GM23338 (cell line): ENCODE data around the gene PGS1. TPM values are rescaled to one million over a fixed set of nuclear protein-coding genes. Genes with fewer than 3 reads are reported as not detected.

ENCODE experiments used
- ATAC-seq: fragments of 200-7000 bp; cut with Tn5 transposase; 3 replicates; pipeline ENCODE4 v1.9.1; 2020
- DNase-seq: peaks from one replicate; pipeline ENCODE4 v3.0.0-alpha.2; 2015; ENCODE audit warnings: low spot score
- H2AFZ ChIP-seq: fragments of 200-600 bp; sonication (generic); 2 replicates; pipeline ENCODE4 v1.8.0; 2016; ENCODE audit warnings: antibody characterized with exemption, mild to moderate bottlenecking, moderate library complexity
- H3F3A ChIP-seq: fragments of 200-600 bp; sonication (generic); replicated peaks from 2 replicates; pipeline ENCODE4 v1.8.0; 2017; ENCODE audit warnings: antibody characterized with exemption, mixed run types, low read depth
- H3K27ac ChIP-seq: fragments of 200-600 bp; sonication (generic); 2 replicates; pipeline ENCODE4 v1.6.1; 2016; ENCODE audit warnings: low read depth
- H3K27me3 ChIP-seq: fragments of 200-600 bp; sonication (generic); 2 replicates; pipeline ENCODE4 v1.8.0; 2016; ENCODE audit warnings: mild to moderate bottlenecking, mixed run types, moderate library complexity; ENCODE audit not compliant: insufficient read depth
- H3K36me3 ChIP-seq: fragments of 200-600 bp; sonication (generic); 2 replicates; pipeline ENCODE4 v1.8.0; 2016; ENCODE audit warnings: mild to moderate bottlenecking; ENCODE audit not compliant: insufficient read depth
- H3K4me1 ChIP-seq: fragments of 200-600 bp; sonication (generic); 2 replicates; pipeline ENCODE4 v1.8.0; 2016; ENCODE audit warnings: mild to moderate bottlenecking, moderate library complexity; ENCODE audit not compliant: insufficient read depth
- H3K4me2 ChIP-seq: fragments of 200-600 bp; sonication (generic); 2 replicates; pipeline ENCODE4 v1.7.1; 2017; ENCODE audit warnings: mixed run types
- H3K4me3 ChIP-seq: fragments of 200-600 bp; sonication (generic); 2 replicates; pipeline ENCODE4 v1.6.1; 2016; ENCODE audit warnings: mixed run types
- H3K79me2 ChIP-seq: fragments of 200-600 bp; sonication (generic); replicated peaks from 2 replicates; pipeline ENCODE4 v1.8.0; 2017; ENCODE audit warnings: mild to moderate bottlenecking; ENCODE audit not compliant: insufficient read depth
- H3K9me2 ChIP-seq: fragments of 200-600 bp; sonication (generic); 2 replicates; pipeline ENCODE4 v1.8.0; 2017; ENCODE audit not compliant: insufficient read depth
- H4K20me1 ChIP-seq: fragments of 200-600 bp; sonication (generic); replicated peaks from 2 replicates; pipeline ENCODE4 v1.8.0; 2017; ENCODE audit warnings: mild to moderate bottlenecking; ENCODE audit not compliant: insufficient read depth
- H3K27ac Mint-ChIP-seq: 2 replicates; pipeline ENCODE4 v1.8.0; 2020; ENCODE audit warnings: inconsistent platforms, mild to moderate bottlenecking, moderate library complexity, mixed read lengths
- H3K27me3 Mint-ChIP-seq: 3 replicates; pipeline ENCODE4 v1.8.0; 2022; ENCODE audit warnings: low read depth, mild to moderate bottlenecking, moderate library complexity, mixed read lengths, inconsistent platforms; ENCODE audit not compliant: insufficient read depth, poor library complexity
- H3K36me3 Mint-ChIP-seq: 3 replicates; pipeline ENCODE4 v1.8.0; 2021; ENCODE audit warnings: low read depth, mild to moderate bottlenecking, inconsistent platforms, moderate library complexity, mixed read lengths
- H3K4me1 Mint-ChIP-seq: 3 replicates; pipeline ENCODE4 v1.8.0; 2020; ENCODE audit warnings: mild to moderate bottlenecking, inconsistent platforms, mixed read lengths
- H3K4me3 Mint-ChIP-seq: 3 replicates; pipeline ENCODE4 v1.8.0; 2021; ENCODE audit warnings: moderate library complexity, mild to moderate bottlenecking, inconsistent platforms, mixed read lengths
- H3K9me3 Mint-ChIP-seq: 3 replicates; pipeline ENCODE4 v1.8.0; 2020; ENCODE audit warnings: moderate library complexity, mild to moderate bottlenecking, inconsistent platforms, mixed read lengths
- EZH2 ChIP-seq: fragments of 200-600 bp; sonication (generic); IDR thresholded peaks from one replicate; pipeline ENCODE4 v1.8.0; 2017; ENCODE audit warnings: antibody characterized with exemption, mild to moderate bottlenecking, low read depth; ENCODE audit not compliant: unreplicated experiment
- JUNB ChIP-seq: IDR thresholded peaks from one replicate; pipeline ENCODE4 v1.6.1; 2016; ENCODE audit warnings: antibody characterized with exemption; ENCODE audit not compliant: unreplicated experiment
- STAT1 ChIP-seq: IDR thresholded peaks from one replicate; pipeline ENCODE4 v1.6.1; 2016; ENCODE audit warnings: antibody characterized with exemption; ENCODE audit not compliant: unreplicated experiment
- ZNF114 ChIP-seq: fragments of 250-450 bp; sonication (Bioruptor Pico); IDR thresholded peaks from 2 replicates; pipeline ENCODE4 v1.5.0; 2020; ENCODE audit warnings: mild to moderate bottlenecking, moderate library complexity
- polyA plus RNA-seq: library from polyadenylated mRNA; unstranded; fragments of >200 nt; fragmentation: Nextera tagmentation; extraction: Ambion mirVana; gene quantifications from 2 replicates; pipeline ENCODE4 v1.2.1, GENCODE V29; 2016
- total RNA-seq: library from RNA; depleted of rRNA; stranded (reverse); fragments of >200 nt; shearing (Covaris generic); gene quantifications from 2 replicates; pipeline ENCODE4 v1.2.3, GENCODE V29; 2014
- TF ChIP-seq, protein P1 (sequence below): fragments of 250-450 bp; sonication (Bioruptor Pico); IDR thresholded peaks from 2 replicates; pipeline ENCODE4 v1.5.0; 2020; ENCODE audit warnings: mild to moderate bottlenecking, moderate library complexity
- TF ChIP-seq, protein P2 (sequence below): IDR thresholded peaks from one replicate; pipeline ENCODE4 v1.6.1; 2018; ENCODE audit warnings: antibody characterized with exemption; ENCODE audit not compliant: unreplicated experiment
- TF ChIP-seq, protein P3 (sequence below), 2 experiments: fragments of 200-600 bp in 1 of 2; sonication (generic) in 1 of 2; conservative IDR thresholded peaks; 2 replicates each; pipeline versions ENCODE4 v1.5.1 to v1.6.1; 2016 to 2017; ENCODE audit warnings: antibody characterized with exemption in 2 of 2, low read depth in 2 of 2, mild to moderate bottlenecking in 2 of 2, moderate library complexity in 1 of 2
- TF ChIP-seq, protein P4 (sequence below): IDR thresholded peaks from 2 replicates; pipeline ENCODE4 v1.6.1; 2016; ENCODE audit warnings: antibody characterized with exemption

The PGS1 gene
- total and polyA plus RNA-seq, 2 experiments from 2014 or later: 43.9 to 67.1 TPM

DNA sequence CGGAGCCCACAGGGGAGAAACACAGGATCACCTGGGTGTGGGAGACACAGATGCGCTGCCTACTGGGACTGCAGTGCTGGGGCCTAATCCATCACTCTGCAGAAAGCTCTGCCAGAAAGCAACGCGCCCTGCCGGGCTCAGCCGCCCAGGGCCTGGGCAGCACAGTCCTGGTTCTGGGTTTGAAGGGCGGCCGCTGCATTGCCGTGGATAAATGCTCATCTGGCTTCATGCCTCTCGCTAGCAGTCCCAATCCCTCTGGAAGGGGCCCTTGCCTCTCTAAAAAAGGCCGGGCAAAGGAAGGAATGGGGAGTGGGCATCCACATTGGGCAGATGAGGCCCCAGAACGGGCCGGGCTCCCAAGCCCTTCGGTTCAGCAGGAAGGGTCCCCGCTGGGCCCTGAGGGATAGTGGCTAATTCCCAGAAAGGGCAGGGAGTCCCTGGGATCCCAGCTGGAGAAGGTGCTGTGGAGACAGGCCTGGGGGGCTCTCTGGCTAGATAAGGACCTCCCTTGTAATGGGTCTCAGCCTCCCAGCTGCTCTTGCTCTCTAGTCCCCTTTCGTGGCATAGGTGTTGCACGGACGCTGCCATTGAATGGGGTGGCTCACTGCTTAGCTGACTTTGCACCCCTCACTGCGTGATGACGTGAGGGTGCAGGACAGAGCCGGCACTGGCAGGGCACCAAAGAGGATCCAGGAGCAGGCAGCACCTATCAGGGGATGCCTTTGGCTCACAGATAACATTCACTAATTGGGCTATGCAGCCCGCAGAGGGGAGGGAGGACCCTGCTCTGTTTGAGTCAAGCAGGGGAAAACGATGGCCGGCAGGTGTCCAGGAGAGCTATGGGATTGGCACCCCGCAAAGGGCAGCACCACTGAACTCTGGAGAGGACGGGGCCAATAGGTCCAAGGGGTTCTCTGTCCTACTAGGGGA lies 88.6 kb downstream of the PGS1 start:
- H3K9me3 Mint-ChIP-seq: peaks cover 22% of the 10 kb centered on the region
- H3K27ac Mint-ChIP-seq: no peak overlapping the region

More for the DNA sequence above, 88.6 kb downstream of the PGS1 start:
- no peak for ATAC-seq
- H3K36me3 ChIP-seq: no peaks in the 10 kb centered on the region; the same call in 1 of the 2 replicates
- no peaks in the 10 kb centered on the region for H3K27me3 ChIP-seq
- Mint-ChIP-seq H3K36me3 (no peaks in the 10 kb centered on the region), H3K27me3 (peaks cover 7% of the 10 kb centered on the region), H3K4me3 (no peak overlapping the region), H3K4me1 (0 out of 3 replicates have a peak, but pooled peaks cover 5% of the 10 kb centered on the region)
- no peaks in the 10 kb centered on the region for H3K9me2 ChIP-seq
- no peaks in the 10 kb centered on the region for H3K4me1 ChIP-seq
- H3K4me2 ChIP-seq: no peak overlapping the region
- DNase-seq: no peak
- H3K79me2 ChIP-seq: no peaks in the 10 kb centered on the region
- H3K4me3 ChIP-seq: no peak overlapping the region
- H3K27ac ChIP-seq: no peak overlapping the region
- TF ChIP-seq EZH2: no peak
- TF ChIP-seq, protein P1, sequence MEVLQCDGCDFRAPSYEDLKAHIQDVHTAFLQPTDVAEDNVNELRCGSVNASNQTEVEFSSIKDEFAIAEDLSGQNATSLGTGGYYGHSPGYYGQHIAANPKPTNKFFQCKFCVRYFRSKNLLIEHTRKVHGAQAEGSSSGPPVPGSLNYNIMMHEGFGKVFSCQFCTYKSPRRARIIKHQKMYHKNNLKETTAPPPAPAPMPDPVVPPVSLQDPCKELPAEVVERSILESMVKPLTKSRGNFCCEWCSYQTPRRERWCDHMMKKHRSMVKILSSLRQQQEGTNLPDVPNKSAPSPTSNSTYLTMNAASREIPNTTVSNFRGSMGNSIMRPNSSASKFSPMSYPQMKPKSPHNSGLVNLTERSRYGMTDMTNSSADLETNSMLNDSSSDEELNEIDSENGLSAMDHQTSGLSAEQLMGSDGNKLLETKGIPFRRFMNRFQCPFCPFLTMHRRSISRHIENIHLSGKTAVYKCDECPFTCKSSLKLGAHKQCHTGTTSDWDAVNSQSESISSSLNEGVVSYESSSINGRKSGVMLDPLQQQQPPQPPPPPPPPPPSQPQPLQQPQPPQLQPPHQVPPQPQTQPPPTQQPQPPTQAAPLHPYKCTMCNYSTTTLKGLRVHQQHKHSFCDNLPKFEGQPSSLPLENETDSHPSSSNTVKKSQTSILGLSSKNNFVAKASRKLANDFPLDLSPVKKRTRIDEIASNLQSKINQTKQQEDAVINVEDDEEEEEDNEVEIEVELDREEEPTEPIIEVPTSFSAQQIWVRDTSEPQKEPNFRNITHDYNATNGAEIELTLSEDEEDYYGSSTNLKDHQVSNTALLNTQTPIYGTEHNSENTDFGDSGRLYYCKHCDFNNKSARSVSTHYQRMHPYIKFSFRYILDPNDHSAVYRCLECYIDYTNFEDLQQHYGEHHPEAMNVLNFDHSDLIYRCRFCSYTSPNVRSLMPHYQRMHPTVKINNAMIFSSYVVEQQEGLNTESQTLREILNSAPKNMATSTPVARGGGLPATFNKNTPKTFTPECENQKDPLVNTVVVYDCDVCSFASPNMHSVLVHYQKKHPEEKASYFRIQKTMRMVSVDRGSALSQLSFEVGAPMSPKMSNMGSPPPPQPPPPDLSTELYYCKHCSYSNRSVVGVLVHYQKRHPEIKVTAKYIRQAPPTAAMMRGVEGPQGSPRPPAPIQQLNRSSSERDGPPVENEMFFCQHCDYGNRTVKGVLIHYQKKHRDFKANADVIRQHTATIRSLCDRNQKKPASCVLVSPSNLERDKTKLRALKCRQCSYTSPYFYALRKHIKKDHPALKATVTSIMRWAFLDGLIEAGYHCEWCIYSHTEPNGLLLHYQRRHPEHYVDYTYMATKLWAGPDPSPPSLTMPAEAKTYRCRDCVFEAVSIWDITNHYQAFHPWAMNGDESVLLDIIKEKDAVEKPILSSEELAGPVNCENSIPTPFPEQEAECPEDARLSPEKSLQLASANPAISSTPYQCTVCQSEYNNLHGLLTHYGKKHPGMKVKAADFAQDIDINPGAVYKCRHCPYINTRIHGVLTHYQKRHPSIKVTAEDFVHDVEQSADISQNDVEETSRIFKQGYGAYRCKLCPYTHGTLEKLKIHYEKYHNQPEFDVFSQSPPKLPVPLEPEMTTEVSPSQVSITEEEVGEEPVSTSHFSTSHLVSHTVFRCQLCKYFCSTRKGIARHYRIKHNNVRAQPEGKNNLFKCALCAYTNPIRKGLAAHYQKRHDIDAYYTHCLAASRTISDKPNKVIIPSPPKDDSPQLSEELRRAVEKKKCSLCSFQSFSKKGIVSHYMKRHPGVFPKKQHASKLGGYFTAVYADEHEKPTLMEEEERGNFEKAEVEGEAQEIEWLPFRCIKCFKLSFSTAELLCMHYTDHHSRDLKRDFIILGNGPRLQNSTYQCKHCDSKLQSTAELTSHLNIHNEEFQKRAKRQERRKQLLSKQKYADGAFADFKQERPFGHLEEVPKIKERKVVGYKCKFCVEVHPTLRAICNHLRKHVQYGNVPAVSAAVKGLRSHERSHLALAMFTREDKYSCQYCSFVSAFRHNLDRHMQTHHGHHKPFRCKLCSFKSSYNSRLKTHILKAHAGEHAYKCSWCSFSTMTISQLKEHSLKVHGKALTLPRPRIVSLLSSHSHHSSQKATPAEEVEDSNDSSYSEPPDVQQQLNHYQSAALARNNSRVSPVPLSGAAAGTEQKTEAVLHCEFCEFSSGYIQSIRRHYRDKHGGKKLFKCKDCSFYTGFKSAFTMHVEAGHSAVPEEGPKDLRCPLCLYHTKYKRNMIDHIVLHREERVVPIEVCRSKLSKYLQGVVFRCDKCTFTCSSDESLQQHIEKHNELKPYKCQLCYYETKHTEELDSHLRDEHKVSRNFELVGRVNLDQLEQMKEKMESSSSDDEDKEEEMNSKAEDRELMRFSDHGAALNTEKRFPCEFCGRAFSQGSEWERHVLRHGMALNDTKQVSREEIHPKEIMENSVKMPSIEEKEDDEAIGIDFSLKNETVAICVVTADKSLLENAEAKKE: no peak
- TF ChIP-seq, protein P2, sequence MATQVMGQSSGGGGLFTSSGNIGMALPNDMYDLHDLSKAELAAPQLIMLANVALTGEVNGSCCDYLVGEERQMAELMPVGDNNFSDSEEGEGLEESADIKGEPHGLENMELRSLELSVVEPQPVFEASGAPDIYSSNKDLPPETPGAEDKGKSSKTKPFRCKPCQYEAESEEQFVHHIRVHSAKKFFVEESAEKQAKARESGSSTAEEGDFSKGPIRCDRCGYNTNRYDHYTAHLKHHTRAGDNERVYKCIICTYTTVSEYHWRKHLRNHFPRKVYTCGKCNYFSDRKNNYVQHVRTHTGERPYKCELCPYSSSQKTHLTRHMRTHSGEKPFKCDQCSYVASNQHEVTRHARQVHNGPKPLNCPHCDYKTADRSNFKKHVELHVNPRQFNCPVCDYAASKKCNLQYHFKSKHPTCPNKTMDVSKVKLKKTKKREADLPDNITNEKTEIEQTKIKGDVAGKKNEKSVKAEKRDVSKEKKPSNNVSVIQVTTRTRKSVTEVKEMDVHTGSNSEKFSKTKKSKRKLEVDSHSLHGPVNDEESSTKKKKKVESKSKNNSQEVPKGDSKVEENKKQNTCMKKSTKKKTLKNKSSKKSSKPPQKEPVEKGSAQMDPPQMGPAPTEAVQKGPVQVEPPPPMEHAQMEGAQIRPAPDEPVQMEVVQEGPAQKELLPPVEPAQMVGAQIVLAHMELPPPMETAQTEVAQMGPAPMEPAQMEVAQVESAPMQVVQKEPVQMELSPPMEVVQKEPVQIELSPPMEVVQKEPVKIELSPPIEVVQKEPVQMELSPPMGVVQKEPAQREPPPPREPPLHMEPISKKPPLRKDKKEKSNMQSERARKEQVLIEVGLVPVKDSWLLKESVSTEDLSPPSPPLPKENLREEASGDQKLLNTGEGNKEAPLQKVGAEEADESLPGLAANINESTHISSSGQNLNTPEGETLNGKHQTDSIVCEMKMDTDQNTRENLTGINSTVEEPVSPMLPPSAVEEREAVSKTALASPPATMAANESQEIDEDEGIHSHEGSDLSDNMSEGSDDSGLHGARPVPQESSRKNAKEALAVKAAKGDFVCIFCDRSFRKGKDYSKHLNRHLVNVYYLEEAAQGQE: no peak
- no peak for TF ChIP-seq ZNF114 (CRISPR knock-in tag)
- TF ChIP-seq JUNB: no peak
- TF ChIP-seq, protein P3, sequence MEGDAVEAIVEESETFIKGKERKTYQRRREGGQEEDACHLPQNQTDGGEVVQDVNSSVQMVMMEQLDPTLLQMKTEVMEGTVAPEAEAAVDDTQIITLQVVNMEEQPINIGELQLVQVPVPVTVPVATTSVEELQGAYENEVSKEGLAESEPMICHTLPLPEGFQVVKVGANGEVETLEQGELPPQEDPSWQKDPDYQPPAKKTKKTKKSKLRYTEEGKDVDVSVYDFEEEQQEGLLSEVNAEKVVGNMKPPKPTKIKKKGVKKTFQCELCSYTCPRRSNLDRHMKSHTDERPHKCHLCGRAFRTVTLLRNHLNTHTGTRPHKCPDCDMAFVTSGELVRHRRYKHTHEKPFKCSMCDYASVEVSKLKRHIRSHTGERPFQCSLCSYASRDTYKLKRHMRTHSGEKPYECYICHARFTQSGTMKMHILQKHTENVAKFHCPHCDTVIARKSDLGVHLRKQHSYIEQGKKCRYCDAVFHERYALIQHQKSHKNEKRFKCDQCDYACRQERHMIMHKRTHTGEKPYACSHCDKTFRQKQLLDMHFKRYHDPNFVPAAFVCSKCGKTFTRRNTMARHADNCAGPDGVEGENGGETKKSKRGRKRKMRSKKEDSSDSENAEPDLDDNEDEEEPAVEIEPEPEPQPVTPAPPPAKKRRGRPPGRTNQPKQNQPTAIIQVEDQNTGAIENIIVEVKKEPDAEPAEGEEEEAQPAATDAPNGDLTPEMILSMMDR (conservative IDR thresholded peaks at IDR 0.05; ENCODE audit: low read depth in 2 of 2): no peak
- no peak for TF ChIP-seq STAT1
- TF ChIP-seq, protein P4, sequence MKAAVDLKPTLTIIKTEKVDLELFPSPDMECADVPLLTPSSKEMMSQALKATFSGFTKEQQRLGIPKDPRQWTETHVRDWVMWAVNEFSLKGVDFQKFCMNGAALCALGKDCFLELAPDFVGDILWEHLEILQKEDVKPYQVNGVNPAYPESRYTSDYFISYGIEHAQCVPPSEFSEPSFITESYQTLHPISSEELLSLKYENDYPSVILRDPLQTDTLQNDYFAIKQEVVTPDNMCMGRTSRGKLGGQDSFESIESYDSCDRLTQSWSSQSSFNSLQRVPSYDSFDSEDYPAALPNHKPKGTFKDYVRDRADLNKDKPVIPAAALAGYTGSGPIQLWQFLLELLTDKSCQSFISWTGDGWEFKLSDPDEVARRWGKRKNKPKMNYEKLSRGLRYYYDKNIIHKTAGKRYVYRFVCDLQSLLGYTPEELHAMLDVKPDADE: no peak
- H2AFZ ChIP-seq: no peak overlapping the region
- H3F3A ChIP-seq: no peaks in the 10 kb centered on the region
- no peaks in the 10 kb centered on the region for H4K20me1 ChIP-seq
